Eye (tissue), 1 donor: ENCODE measurements around the gene C1orf74.

Source experiments
- DNase-seq: peaks from one replicate; pipeline ENCODE4 v3.0.0-alpha.2; 2015

C1orf74 gene

GRCh38 chr1:209741889-209742288, 42.5 kb downstream of the C1orf74 start:
- no peak for DNase-seq

- DNase-seq = no peak
These were observed 43.2 kb downstream of the C1orf74 start for GRCh38 chr1:209741193-209741592.

GRCh38 chr1:209738270-209738669, 46.1 kb downstream of the C1orf74 start:
- DNase-seq = no peak

GRCh38 chr1:209737118-209737505, 47.2 kb downstream of the C1orf74 start:
- no peak for DNase-seq

- DNase-seq = no peak
These were observed 47.8 kb downstream of the C1orf74 start for GRCh38 chr1:209736490-209737117.

GRCh38 chr1:209733409-209734192, 50.8 kb downstream of the C1orf74 start:
- DNase-seq = no peak

GRCh38 chr1:209732725-209733124, 51.6 kb downstream of the C1orf74 start:
- DNase-seq = no peak

- DNase-seq = no peak
These were observed 54.9 kb downstream of the C1orf74 start for GRCh38 chr1:209729436-209729835.
